Erythroblast (primary cell): ENCODE results near the gene C1RL.

Source experiments
- GATA1 ChIP-seq: IDR thresholded peaks from 2 replicates; pipeline ENCODE4 v1.6.1; 2011; ENCODE audit warnings: low read depth, mild to moderate bottlenecking, control low read depth, low read length, moderate library complexity
- POLR2A ChIP-seq: IDR thresholded peaks from 2 replicates; pipeline ENCODE4 v1.6.1; 2011; ENCODE audit warnings: mild to moderate bottlenecking, low read length

- no peak for TF ChIP-seq POLR2A
- no peak for TF ChIP-seq GATA1
Observed at GRCh38 chr12:7139200-7139599, 30.2 kb upstream of the C1RL start.
